Esophagus squamous epithelium (tissue), 4 donors: ENCODE measurements around the gene RETREG3.

Experiments
- POLR2A ChIP-seq, 4 donors: fragments of 450-650 bp; IDR thresholded peaks; one replicate each; pipeline ENCODE4 v1.6.1; 2017; ENCODE audit warnings: antibody characterized with exemption in 4 of 4, mild to moderate bottlenecking in 4 of 4, moderate library complexity in 3 of 4
- TF ChIP-seq, protein P1 (sequence below), 6 experiments: fragments of 450-650 bp in 4 of 6; fragments of 200-600 bp in 2 of 6; sonication (generic) in 2 of 6; IDR thresholded peaks; one replicate each; pipeline ENCODE4 v1.5.1; 2016 to 2019; ENCODE audit warnings: antibody characterized with exemption in 6 of 6, mild to moderate bottlenecking in 4 of 6, moderate library complexity in 4 of 6

- TF ChIP-seq, protein P1, sequence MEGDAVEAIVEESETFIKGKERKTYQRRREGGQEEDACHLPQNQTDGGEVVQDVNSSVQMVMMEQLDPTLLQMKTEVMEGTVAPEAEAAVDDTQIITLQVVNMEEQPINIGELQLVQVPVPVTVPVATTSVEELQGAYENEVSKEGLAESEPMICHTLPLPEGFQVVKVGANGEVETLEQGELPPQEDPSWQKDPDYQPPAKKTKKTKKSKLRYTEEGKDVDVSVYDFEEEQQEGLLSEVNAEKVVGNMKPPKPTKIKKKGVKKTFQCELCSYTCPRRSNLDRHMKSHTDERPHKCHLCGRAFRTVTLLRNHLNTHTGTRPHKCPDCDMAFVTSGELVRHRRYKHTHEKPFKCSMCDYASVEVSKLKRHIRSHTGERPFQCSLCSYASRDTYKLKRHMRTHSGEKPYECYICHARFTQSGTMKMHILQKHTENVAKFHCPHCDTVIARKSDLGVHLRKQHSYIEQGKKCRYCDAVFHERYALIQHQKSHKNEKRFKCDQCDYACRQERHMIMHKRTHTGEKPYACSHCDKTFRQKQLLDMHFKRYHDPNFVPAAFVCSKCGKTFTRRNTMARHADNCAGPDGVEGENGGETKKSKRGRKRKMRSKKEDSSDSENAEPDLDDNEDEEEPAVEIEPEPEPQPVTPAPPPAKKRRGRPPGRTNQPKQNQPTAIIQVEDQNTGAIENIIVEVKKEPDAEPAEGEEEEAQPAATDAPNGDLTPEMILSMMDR (IDR thresholded peaks at IDR 0.05) = no peak
- no peak for TF ChIP-seq POLR2A (IDR thresholded peaks at IDR 0.05)
Observed at GRCh38 chr17:42642336-42642735, 33.2 kb upstream of the RETREG3 start.
